ENCODE data around the gene TUBG1.

DNA sequence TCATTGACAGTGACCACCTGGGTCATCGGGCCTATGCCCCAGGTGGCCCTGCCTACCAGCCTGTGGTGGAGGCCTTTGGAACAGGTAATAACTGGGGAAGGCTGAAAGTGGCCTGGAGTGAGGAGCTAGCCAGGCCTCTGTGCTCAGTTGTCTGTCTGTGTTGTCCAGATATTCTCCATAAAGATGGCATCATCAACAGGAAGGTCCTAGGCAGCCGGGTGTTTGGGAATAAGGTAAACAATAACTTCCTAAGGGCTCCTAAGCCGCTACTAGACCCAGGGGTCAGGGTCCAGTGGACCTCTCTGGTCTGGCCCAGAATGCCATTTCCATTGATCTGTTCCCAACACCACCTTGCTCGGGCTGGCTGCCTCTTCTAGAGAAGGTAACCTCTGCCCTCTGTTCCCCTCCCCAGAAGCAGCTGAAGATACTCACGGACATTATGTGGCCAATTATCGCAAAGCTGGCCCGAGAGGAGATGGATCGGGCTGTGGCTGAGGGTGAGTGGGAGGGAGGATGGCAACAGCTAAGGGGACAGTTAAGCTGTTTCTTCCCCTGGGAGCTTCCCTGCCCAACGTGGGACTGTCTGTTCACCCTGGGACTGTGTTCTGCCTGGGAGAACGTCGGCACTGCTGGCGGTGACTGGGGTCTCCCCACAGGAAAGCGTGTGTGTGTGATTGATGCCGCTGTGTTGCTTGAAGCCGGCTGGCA, 44.5 kb upstream of the TUBG1 start:
- TF ChIP-seq, protein P1, sequence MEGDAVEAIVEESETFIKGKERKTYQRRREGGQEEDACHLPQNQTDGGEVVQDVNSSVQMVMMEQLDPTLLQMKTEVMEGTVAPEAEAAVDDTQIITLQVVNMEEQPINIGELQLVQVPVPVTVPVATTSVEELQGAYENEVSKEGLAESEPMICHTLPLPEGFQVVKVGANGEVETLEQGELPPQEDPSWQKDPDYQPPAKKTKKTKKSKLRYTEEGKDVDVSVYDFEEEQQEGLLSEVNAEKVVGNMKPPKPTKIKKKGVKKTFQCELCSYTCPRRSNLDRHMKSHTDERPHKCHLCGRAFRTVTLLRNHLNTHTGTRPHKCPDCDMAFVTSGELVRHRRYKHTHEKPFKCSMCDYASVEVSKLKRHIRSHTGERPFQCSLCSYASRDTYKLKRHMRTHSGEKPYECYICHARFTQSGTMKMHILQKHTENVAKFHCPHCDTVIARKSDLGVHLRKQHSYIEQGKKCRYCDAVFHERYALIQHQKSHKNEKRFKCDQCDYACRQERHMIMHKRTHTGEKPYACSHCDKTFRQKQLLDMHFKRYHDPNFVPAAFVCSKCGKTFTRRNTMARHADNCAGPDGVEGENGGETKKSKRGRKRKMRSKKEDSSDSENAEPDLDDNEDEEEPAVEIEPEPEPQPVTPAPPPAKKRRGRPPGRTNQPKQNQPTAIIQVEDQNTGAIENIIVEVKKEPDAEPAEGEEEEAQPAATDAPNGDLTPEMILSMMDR (IDR thresholded peaks at IDR 0.05) = no peak
- TF ChIP-seq, protein P2, sequence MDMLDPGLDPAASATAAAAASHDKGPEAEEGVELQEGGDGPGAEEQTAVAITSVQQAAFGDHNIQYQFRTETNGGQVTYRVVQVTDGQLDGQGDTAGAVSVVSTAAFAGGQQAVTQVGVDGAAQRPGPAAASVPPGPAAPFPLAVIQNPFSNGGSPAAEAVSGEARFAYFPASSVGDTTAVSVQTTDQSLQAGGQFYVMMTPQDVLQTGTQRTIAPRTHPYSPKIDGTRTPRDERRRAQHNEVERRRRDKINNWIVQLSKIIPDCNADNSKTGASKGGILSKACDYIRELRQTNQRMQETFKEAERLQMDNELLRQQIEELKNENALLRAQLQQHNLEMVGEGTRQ (CRISPR knock-in tag; IDR thresholded peaks at IDR 0.05) = no peak
- TF ChIP-seq, protein P3, sequence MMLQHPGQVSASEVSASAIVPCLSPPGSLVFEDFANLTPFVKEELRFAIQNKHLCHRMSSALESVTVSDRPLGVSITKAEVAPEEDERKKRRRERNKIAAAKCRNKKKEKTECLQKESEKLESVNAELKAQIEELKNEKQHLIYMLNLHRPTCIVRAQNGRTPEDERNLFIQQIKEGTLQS (CRISPR knock-in tag; conservative IDR thresholded peaks at IDR 0.05) = no peak

Measured in WTC11 (cell line).